Keratinocyte (primary cell): ENCODE data around the gene CD99L2. TPM values are rescaled to one million over a fixed set of nuclear protein-coding genes. Genes with fewer than 3 reads are reported as not detected.

Experiments used
- DNase-seq: peaks from one replicate; pipeline ENCODE4 v3.0.0-alpha.2; 2011; ENCODE audit warnings: low read depth, missing footprints, low spot score
- FAIRE-seq: peaks from 2 replicates; lab custom pipeline; 2011; peaks lifted over from hg19 to GRCh38; lab: Jason Lieb, UNC
- H2AFZ ChIP-seq: 2 replicates; pipeline ENCODE4 v1.6.0; 2012; ENCODE audit warnings: low read length, control low read depth, inconsistent platforms; ENCODE audit not compliant: control insufficient read depth
- H3K27ac ChIP-seq: 2 replicates; pipeline ENCODE4 v1.5.1; 2011; ENCODE audit warnings: low read length; ENCODE audit not compliant: control insufficient read depth, insufficient read depth
- H3K27me3 ChIP-seq: 3 replicates; pipeline ENCODE4 v1.6.0; 2011; ENCODE audit warnings: low read length; ENCODE audit not compliant: control insufficient read depth, insufficient read depth; ENCODE audit errors: extremely low read depth
- H3K36me3 ChIP-seq, 2 experiments: 2 replicates in 1 of 2; 3 replicates in 1 of 2; pipeline ENCODE4 v1.5.1; 2011; ENCODE audit warnings: low read length in 2 of 2, mild to moderate bottlenecking in 1 of 2; ENCODE audit not compliant: control insufficient read depth in 2 of 2, insufficient read depth in 2 of 2; ENCODE audit errors: extremely low read depth in 1 of 2
- H3K4me1 ChIP-seq: 3 replicates; pipeline ENCODE4 v1.5.1; 2011; ENCODE audit warnings: low read length; ENCODE audit not compliant: control insufficient read depth, insufficient read depth; ENCODE audit errors: extremely low read depth
- H3K4me2 ChIP-seq: 3 replicates; pipeline ENCODE4 v1.6.0; 2011; ENCODE audit warnings: low read depth, low read length; ENCODE audit not compliant: control insufficient read depth, insufficient read depth; ENCODE audit errors: extremely low read depth
- H3K4me3 ChIP-seq, 3 experiments: fragments of 200-600 bp in 1 of 3; sonication (generic) in 1 of 3; 2 replicates in 2 of 3; 3 replicates in 1 of 3; pipeline ENCODE4 v1.5.1; 2011 to 2016; ENCODE audit warnings: low read length in 3 of 3, mild to moderate bottlenecking in 3 of 3, control low read depth in 2 of 3, inconsistent platforms in 1 of 3, low read depth in 1 of 3, mixed read lengths in 1 of 3, mixed run types in 1 of 3, moderate library complexity in 1 of 3; ENCODE audit not compliant: control insufficient read depth in 2 of 3, insufficient read depth in 2 of 3; ENCODE audit errors: extremely low read depth in 1 of 3
- H3K79me2 ChIP-seq: 2 replicates; pipeline ENCODE4 v1.6.0; 2012; ENCODE audit warnings: low read length; ENCODE audit not compliant: control insufficient read depth, insufficient read depth
- H3K9ac ChIP-seq: 3 replicates; pipeline ENCODE4 v1.6.0; 2011; ENCODE audit warnings: low read length; ENCODE audit not compliant: control insufficient read depth, insufficient read depth; ENCODE audit errors: extremely low read depth
- H3K9me1 ChIP-seq: 3 replicates; pipeline ENCODE4 v1.6.0; 2011; ENCODE audit warnings: low read length; ENCODE audit not compliant: control insufficient read depth, insufficient read depth; ENCODE audit errors: extremely low read depth
- H3K9me3 ChIP-seq: 2 replicates; pipeline ENCODE4 v1.5.1; 2012; ENCODE audit warnings: low read depth, low read length; ENCODE audit not compliant: control insufficient read depth
- H4K20me1 ChIP-seq: 3 replicates; pipeline ENCODE4 v1.6.0; 2011; ENCODE audit warnings: low read length; ENCODE audit not compliant: control insufficient read depth, insufficient read depth; ENCODE audit errors: extremely low read depth
- EZH2 ChIP-seq: IDR thresholded peaks from one replicate; pipeline ENCODE4 v1.6.1; 2012; ENCODE audit warnings: inconsistent platforms, mild to moderate bottlenecking, low read length, moderate library complexity
- dilution Hi-C: fragments of 300-500 bp; cut with MboI; formaldehyde crosslinking; loops from one replicate; pipeline ENCODE4 v1.7.0; 2020; ENCODE audit warnings: low sequenced_read_pairs; ENCODE audit not compliant: extremely low pct_ligation_motif_present
- polyA plus RNA-seq, 5 experiments: library from polyadenylated mRNA; depleted of rRNA in 3 of 5; stranded (reverse) in 3 of 5; stranded (forward) in 1 of 5; unstranded in 1 of 5; fragments of >200 nt; gene quantifications; 1 replicate in 1 of 5; 2 replicates in 3 of 5; 3 replicates in 1 of 5; pipeline versions ENCODE4 v1.2.1 to v1.2.3, GENCODE V29; 2011 to 2012; ENCODE audit warnings: missing spikeins in 2 of 5, low read depth in 1 of 5, low replicate concordance in 1 of 5
- TF ChIP-seq, protein P1 (sequence below), 3 experiments: IDR thresholded peaks in 1 of 3; conservative IDR thresholded peaks in 1 of 3; optimal IDR thresholded peaks in 1 of 3; 2 replicates in 2 of 3; 3 replicates in 1 of 3; pipeline versions ENCODE3 to v1.5.1; 2011; ENCODE audit warnings: low read length in 3 of 3, mild to moderate bottlenecking in 3 of 3, moderate library complexity in 2 of 3, control low read depth in 1 of 3, inconsistent platforms in 1 of 3; ENCODE audit not compliant: insufficient read depth in 2 of 3; ENCODE audit errors: extremely low read depth in 1 of 3

The CD99L2 gene
- polyA plus RNA-seq, 1 donor (not counting 4 experiments of a cell fraction or from before 2014, with no cell fraction given): 14.4 TPM

DNA sequence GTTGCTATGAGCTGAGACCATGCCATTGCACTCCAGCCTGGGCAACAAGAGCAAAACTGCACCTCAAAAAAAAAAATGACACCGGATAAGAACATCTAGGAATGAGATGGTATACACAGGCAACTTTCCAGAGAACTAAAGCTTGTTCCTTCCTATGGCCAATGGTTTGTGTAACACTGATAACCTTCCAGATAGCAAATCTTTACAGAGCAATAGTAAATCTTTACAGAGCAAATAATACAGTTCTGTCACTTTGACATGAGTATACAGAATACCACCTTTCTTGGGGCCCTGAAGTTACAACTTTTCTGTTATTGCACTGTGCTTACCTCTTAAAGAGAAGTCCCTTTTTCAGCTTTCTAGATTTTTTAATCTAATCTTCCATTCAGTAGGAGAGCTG, 91.6 kb downstream of the CD99L2 start:
- Histone ChIP-seq H3K9ac (no peak overlapping the region), H3K9me1 (no peaks in the 10 kb centered on the region), H3K27me3 (no peaks in the 10 kb centered on the region), H3K4me3 (no peak overlapping the region), H3K9me3 (no peaks in the 10 kb centered on the region), H3K4me1 (no peaks in the 10 kb centered on the region), H3K36me3 (no peaks in the 10 kb centered on the region), H3K4me2 (no peak overlapping the region), H2AFZ (no peak overlapping the region), H4K20me1 (no peaks in the 10 kb centered on the region), H3K27ac (no peak overlapping the region), H3K79me2 (no peaks in the 10 kb centered on the region)
- FAIRE-seq (no peak), DNase-seq (no peak)
- TF ChIP-seq, protein P1, sequence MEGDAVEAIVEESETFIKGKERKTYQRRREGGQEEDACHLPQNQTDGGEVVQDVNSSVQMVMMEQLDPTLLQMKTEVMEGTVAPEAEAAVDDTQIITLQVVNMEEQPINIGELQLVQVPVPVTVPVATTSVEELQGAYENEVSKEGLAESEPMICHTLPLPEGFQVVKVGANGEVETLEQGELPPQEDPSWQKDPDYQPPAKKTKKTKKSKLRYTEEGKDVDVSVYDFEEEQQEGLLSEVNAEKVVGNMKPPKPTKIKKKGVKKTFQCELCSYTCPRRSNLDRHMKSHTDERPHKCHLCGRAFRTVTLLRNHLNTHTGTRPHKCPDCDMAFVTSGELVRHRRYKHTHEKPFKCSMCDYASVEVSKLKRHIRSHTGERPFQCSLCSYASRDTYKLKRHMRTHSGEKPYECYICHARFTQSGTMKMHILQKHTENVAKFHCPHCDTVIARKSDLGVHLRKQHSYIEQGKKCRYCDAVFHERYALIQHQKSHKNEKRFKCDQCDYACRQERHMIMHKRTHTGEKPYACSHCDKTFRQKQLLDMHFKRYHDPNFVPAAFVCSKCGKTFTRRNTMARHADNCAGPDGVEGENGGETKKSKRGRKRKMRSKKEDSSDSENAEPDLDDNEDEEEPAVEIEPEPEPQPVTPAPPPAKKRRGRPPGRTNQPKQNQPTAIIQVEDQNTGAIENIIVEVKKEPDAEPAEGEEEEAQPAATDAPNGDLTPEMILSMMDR (optimal IDR thresholded peaks at IDR 0.05 in 1 of 3, IDR thresholded peaks at IDR 0.05 in 1 of 3, conservative IDR thresholded peaks at IDR 0.05 in 1 of 3; ENCODE audit: extremely low read depth in 1 of 3, insufficient read depth in 2 of 3, low read length in 3 of 3): no peak
- TF ChIP-seq EZH2: no peak
- dilution Hi-C loops: no loop called here

DNA sequence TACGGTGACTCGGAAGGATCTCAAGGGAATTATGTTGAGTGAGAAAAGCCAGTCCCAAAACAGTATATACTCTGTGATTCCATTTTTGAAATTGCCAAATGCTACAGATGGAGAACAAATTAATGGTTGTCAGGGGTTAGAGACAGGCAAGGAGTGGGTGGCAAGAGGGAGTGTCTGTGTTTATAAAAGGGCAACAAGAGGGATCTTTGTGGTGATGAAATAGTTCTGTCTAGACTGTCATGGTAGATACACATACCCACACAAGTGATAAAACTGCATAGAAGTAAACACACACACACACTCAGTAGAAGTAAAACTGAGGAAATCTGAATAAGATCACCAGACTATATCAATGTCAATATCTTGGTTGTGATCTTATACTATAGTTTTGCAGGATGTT, 92.7 kb downstream of the CD99L2 start:
- Histone ChIP-seq H2AFZ (no peak overlapping the region), H3K4me2 (no peak overlapping the region), H3K9me1 (no peaks in the 10 kb centered on the region), H3K27me3 (no peaks in the 10 kb centered on the region), H4K20me1 (no peaks in the 10 kb centered on the region), H3K9me3 (no peaks in the 10 kb centered on the region), H3K79me2 (no peaks in the 10 kb centered on the region), H3K27ac (no peak overlapping the region), H3K4me3 (no peak overlapping the region), H3K9ac (no peak overlapping the region), H3K36me3 (no peaks in the 10 kb centered on the region), H3K4me1 (no peaks in the 10 kb centered on the region)
- TF ChIP-seq, protein P1 (optimal IDR thresholded peaks at IDR 0.05 in 1 of 3, IDR thresholded peaks at IDR 0.05 in 1 of 3, conservative IDR thresholded peaks at IDR 0.05 in 1 of 3; ENCODE audit: extremely low read depth in 1 of 3, insufficient read depth in 2 of 3, low read length in 3 of 3): no peak
- TF ChIP-seq EZH2: no peak
- DNase-seq (no peak), FAIRE-seq (no peak)
- dilution Hi-C loops: no loop called here
